GM12874 (cell line): ENCODE results near the gene ZNRF2.

ENCODE experiments used
- CTCF ChIP-seq: IDR thresholded peaks from 2 replicates; pipeline ENCODE4 v1.5.1; 2011; ENCODE audit warnings: low read depth, mild to moderate bottlenecking, control low read depth, low read length, moderate library complexity; ENCODE audit not compliant: insufficient read depth

Gene ZNRF2

DNA sequence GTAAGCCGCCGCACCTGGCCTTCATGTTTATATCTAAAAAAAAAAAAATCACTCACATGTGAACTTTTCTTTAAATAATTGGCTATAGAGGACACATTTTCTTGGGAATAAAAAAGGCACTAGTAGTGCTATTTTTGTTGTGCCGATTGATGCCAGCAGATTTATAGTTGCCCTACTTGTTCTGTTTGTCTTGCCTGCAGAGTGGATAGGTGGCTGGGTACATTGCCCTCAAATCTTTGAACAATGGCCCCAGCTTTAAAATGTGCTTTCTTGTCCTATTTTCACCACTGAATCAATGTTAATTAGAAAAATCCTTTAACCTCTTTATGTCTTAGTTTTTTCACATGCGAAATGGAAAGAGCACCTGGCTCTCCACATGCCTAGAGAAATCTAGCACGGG is 30.1 kb upstream of the ZNRF2 start:
- no peak for TF ChIP-seq CTCF

- no peak for TF ChIP-seq CTCF
Observed at GRCh38 chr7:30254717-30255063, 29.7 kb upstream of the ZNRF2 start.

GRCh38 chr7:30255064-30255769 is 29.2 kb upstream of the ZNRF2 start:
- TF ChIP-seq CTCF = no peak

GRCh38 chr7:30256349-30256858 is 28.0 kb upstream of the ZNRF2 start:
- TF ChIP-seq CTCF = no peak

GRCh38 chr7:30260246-30260768 is 24.1 kb upstream of the ZNRF2 start:
- TF ChIP-seq CTCF = no peak

GRCh38 chr7:30263090-30263710 is 21.2 kb upstream of the ZNRF2 start:
- TF ChIP-seq CTCF = no peak

DNA sequence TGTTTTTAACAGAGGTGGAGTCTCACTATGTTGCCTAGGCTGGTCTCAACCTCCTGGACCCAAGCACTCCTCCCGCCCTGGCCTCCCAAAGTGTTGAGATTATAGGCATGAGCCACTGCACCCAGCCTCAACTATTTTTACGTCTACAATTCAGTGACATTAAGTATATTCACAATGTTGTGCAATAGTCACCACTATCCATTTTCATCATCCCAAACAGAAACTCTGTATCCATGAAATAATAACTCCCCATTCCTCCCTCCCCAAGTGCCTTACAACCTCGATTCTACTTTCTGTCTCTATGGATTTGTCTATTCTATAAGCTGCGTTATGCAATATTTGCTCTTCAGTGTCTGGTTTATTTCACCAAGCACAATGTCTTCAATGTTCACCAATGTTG is 20.3 kb upstream of the ZNRF2 start:
- no peak for TF ChIP-seq CTCF
